GM12891 (cell line): ENCODE measurements around the gene STXBP5L.

Experiments
- PAX5 ChIP-seq: IDR thresholded peaks from 2 replicates; pipeline ENCODE4 v1.6.1; 2011; ENCODE audit warnings: low read length, moderate library complexity, mild to moderate bottlenecking; ENCODE audit not compliant: insufficient read depth, severe bottlenecking
- POLR2A ChIP-seq: IDR thresholded peaks from 2 replicates; pipeline ENCODE4 v1.6.1; 2011; ENCODE audit warnings: low read depth, low read length, control low read depth
- POLR2AphosphoS5 ChIP-seq: IDR thresholded peaks from 2 replicates; pipeline ENCODE4 v1.6.1; 2011; ENCODE audit warnings: low read depth, low read length, control low read depth
- SPI1 ChIP-seq: IDR thresholded peaks from 2 replicates; pipeline ENCODE4 v1.6.1; 2011; ENCODE audit warnings: low read depth, low read length, control low read depth
- TAF1 ChIP-seq: IDR thresholded peaks from 2 replicates; pipeline ENCODE4 v1.6.1; 2011; ENCODE audit warnings: low read depth, low read length, control low read depth

DNA sequence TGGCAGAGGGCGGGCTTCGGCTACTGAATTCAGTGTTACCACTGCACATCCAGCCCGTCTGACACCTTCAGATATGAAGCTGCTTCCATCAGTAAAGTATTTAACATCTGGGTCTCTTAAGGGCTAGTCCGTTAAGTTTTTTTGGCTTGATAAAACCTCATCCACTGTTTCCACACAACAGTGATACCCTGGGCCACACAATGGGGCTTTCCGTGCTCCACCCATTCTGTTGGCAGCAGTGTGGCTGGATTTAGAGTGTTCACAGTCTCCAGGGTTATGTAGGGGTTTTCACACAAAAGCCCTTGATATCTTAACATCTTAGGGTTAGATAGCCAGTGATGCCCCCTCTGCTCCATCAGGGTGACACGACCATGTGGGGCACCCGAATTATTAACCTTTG, 165.0 kb downstream of the STXBP5L start:
- TF ChIP-seq POLR2A = no peak
- no peak for TF ChIP-seq POLR2AphosphoS5
- TF ChIP-seq TAF1 = no peak
- TF ChIP-seq SPI1 = no peak
- no peak for TF ChIP-seq PAX5
